Lower leg skin (tissue), 4 donors: Measurements from ENCODE around the gene CDHR1. TPM values are rescaled to one million over a fixed set of nuclear protein-coding genes. Genes with fewer than 3 reads are reported as not detected.

ENCODE experiments used
- DNase-seq, 2 donors: peaks; one replicate each; pipeline ENCODE4 v3.0.0-alpha.2; 2019; ENCODE audit warnings: low spot score in 2 of 2
- H3K4me3 ChIP-seq: fragments of 200-600 bp; sonication (generic); 2 replicates; pipeline ENCODE4 v1.5.1; 2017; ENCODE audit warnings: mild to moderate bottlenecking, low read depth; ENCODE audit not compliant: poor library complexity, severe bottlenecking
- POLR2A ChIP-seq, 2 donors: fragments of 450-650 bp; IDR thresholded peaks; one replicate each; pipeline ENCODE4 v1.6.1; 2016 to 2017; ENCODE audit warnings: antibody characterized with exemption in 2 of 2, mild to moderate bottlenecking in 1 of 2, moderate library complexity in 1 of 2
- WGBS, 2 donors: methylation state at CpG; one replicate each; pipeline ENCODE4 v1.1.5; 2018; 5-methylcytosine and 5-hydroxymethylcytosine counted together
- intact Hi-C: fragments of 100-400 bp; cut with DNase I; formaldehyde crosslinking; loops from one replicate; pipeline ENCODE4 v1.15.0; 2023; ENCODE audit warnings: low total_unique reads
- total RNA-seq, 4 donors: library from RNA; depleted of rRNA; stranded (reverse); fragments of >200 nt; gene quantifications; one replicate each; pipeline ENCODE4 v1.1.0, GENCODE V29; 2016
- TF ChIP-seq, protein P1 (sequence below), 3 donors: fragments of 450-650 bp; IDR thresholded peaks; one replicate each; pipeline ENCODE4 v1.5.1; 2016; ENCODE audit warnings: antibody characterized with exemption in 3 of 3, mild to moderate bottlenecking in 3 of 3, moderate library complexity in 2 of 3

Gene CDHR1
- total RNA-seq, 4 donors from 2014 or later, result 68.5 to 126 (median 101) TPM

DNA sequence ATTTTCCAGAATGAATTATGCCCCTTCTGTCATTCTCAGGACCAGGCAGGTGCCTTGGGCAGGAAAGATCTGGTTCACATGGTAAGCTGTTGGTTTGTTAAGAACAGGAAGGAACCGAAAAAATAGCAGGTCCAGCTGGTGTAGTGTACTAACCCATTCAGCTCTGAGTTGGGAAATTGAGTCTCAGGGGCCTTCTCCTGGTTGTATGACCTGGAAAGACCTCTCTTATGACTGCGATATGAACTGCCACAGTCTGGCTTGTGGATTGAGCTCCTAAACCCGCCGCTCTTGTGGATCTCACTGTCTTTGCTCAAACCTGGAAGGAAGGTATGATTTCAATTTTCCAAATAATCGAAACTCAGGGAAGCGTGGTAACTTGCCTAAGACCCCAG is 42.5 kb downstream of the CDHR1 start:
- 79 to 85% methylated on average over 6 of the region's 6 CpGs for WGBS, 2 donors
- TF ChIP-seq, protein P1, sequence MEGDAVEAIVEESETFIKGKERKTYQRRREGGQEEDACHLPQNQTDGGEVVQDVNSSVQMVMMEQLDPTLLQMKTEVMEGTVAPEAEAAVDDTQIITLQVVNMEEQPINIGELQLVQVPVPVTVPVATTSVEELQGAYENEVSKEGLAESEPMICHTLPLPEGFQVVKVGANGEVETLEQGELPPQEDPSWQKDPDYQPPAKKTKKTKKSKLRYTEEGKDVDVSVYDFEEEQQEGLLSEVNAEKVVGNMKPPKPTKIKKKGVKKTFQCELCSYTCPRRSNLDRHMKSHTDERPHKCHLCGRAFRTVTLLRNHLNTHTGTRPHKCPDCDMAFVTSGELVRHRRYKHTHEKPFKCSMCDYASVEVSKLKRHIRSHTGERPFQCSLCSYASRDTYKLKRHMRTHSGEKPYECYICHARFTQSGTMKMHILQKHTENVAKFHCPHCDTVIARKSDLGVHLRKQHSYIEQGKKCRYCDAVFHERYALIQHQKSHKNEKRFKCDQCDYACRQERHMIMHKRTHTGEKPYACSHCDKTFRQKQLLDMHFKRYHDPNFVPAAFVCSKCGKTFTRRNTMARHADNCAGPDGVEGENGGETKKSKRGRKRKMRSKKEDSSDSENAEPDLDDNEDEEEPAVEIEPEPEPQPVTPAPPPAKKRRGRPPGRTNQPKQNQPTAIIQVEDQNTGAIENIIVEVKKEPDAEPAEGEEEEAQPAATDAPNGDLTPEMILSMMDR (IDR thresholded peaks at IDR 0.05), result no peak
- no peak for TF ChIP-seq POLR2A (IDR thresholded peaks at IDR 0.05)
- intact Hi-C loops, result no loop called here
- H3K4me3 ChIP-seq, result no peak overlapping the region
- no peak for DNase-seq

DNA sequence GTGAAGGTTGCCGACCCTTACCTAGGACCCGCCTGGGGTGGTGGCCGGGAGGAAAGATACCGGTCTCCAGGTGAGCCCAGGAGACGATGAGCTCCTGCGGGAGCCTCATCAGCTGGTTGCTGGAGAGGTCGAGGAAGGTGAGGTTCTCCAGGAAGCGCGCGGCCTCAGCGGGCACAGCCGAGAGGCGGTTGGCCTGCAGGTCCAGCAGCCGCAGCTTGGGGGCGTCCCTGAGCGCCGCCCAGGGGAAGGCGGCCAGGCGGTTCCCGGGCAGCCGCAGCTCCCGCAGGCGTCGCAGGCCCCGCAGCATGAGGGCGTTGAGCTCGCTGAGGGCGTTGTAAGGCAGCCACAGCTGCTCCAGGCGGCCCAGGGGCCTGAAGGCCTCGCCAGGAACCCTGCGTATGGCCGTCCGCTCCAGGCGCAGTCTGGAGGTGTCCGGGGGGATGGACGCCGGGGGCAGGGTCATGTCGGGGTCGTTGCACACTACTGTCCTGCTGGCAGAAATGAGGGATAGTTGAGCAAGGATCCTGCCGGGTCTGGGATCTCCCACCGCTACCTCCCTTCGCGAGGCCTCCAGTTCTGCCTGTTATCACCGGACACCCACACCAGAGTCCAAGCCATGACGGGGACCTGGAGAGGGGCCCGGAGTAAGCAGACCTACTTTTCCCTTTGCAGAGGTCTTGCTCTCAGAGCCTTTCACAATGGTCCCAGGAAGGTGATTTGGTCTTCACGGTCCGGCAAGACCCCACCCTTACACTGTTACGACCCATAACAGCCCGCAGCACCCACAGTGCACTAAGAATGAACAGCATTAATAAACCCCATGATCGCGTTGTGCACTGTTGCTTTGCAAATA is 43.1 kb downstream of the CDHR1 start:
- H3K4me3 ChIP-seq, result no peak overlapping the region
- TF ChIP-seq, protein P1 (IDR thresholded peaks at IDR 0.05), result no peak
- no peak for TF ChIP-seq POLR2A (IDR thresholded peaks at IDR 0.05)
- 54 to 67% methylated on average over 38 to 49 of the region's 52 CpGs for WGBS, 2 donors
- DNase-seq, result no peak
- intact Hi-C loops, result no loop called here

DNA sequence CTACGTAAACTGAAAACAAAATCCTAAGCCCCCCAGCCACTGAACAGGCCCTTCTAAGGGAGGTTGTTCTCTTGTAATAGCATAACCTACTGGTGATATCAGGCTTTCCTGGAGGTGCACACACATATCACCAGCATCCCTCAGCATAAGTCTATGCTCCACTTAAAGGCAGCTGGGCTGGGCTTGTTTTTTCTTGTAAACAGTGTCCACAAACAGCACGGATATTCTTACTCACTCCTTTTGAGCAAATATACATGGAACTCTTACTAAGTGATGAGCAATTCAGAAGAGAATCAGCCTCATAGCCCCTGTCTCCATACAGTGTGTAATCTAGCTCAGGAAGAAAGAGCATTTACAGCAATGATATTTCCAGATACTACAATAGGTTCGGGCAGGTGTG is 44.6 kb downstream of the CDHR1 start:
- TF ChIP-seq, protein P1 (IDR thresholded peaks at IDR 0.05), result no peak
- TF ChIP-seq POLR2A (IDR thresholded peaks at IDR 0.05), result no peak
- intact Hi-C loops, result no loop called here
- H3K4me3 ChIP-seq, result no peak overlapping the region
- 81 to 88% methylated on average over 3 of the region's 3 CpGs for WGBS, 2 donors
- DNase-seq, result no peak

DNA sequence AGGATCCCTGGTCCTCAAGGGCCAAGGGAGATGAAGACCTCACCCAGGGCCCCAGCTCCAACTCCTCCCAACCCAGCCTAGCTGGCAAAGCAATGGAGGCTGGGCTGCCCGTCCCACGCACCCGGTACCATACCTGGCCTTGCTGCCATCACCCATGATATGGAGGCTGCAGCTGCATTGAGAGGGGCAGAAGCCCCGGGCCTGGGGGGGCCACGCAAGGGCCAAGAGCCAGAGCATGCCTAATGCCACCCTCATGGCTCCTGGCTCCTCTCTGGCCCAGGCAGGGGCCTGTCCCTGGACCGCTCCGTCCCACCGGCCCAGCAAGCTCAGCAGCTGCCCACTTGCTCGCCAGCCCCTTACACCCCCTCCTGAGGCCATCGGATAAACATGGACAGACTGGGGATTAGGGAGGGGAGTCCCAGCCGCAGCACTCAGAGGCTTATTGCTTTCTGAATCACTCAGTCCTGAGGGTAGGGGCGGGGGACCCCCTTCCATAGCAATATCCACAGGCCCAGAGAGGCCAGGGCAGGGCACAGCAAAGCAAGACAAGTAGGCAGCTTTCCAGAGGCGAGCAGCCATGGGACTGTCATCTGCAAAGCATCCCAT is 47.0 kb downstream of the CDHR1 start, which contains the start of gene LRIT1:
TSS of gene LRIT1 (minus strand) at position 362 of the 606 bp plus-strand sequence. CDS start at position 255, 107 bp downstream.
- no peak for TF ChIP-seq POLR2A (IDR thresholded peaks at IDR 0.05)
- TF ChIP-seq, protein P1 (IDR thresholded peaks at IDR 0.05), result no peak
- no peak within 1 kb of the TSS for H3K4me3 ChIP-seq
- DNase-seq, result no peak
- intact Hi-C loops, result no loop called here
- 82 to 90% methylated on average over 12 to 13 of the region's 13 CpGs for WGBS, 2 donors

DNA sequence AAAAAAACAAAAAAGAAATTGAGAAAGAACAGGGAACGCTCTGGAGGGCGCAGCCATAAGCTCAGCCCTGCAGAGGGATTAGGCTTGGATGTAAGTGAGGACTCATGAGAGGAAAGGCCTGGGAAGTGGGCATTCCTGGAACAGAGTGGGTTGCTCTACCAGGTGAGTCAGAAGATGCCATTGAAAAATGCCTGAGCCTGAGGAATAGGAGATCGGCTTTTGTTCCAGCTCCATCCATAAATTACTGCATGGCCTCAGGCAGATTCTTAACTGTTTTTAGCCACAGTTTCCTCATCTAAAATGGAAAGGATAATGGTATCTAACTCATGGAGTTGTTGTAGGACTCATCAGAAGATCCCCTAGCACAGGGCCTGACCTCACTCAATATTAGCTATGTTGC is 49.4 kb downstream of the CDHR1 start:
- WGBS, 2 donors, result 87 to 89% methylated on average over 3 of the region's 3 CpGs
- no peak for DNase-seq
- no peak for TF ChIP-seq POLR2A (IDR thresholded peaks at IDR 0.05)
- TF ChIP-seq, protein P1 (IDR thresholded peaks at IDR 0.05), result no peak
- no peak overlapping the region for H3K4me3 ChIP-seq
- intact Hi-C loops, result no loop called here
